OCI-LY7 (cell line): Measurements from ENCODE around the gene LTK. TPM values are rescaled to one million over a fixed set of nuclear protein-coding genes. Genes with fewer than 3 reads are reported as not detected.

Experiments used
- BruUV-seq: library from RNA; stranded (reverse); fragments of 400-500 nt; replicated peaks from 2 replicates; lab custom pipeline; 2021; lab: Mats Ljungman, UMichigan
- CTCF ChIA-PET: fragments of 300-600 bp; sonication (Branson Sonifier 250); formaldehyde crosslinking; loops from one replicate; lab custom pipeline; 2022; ENCODE audit warnings: antibody characterized with exemption; ENCODE audit not compliant: unreplicated experiment; lab: Charles Lee
- POLR2A ChIA-PET: fragments of 300-600 bp; sonication (Branson Sonifier 250); formaldehyde crosslinking; loops from one replicate; lab custom pipeline; 2022; ENCODE audit warnings: antibody characterized with exemption; lab: Charles Lee
- DNase-seq: peaks from one replicate; pipeline ENCODE4 v3.0.0-alpha.2; 2015; ENCODE audit warnings: low spot score
- H2AFZ ChIP-seq: fragments of 200-600 bp; sonication (generic), shearing (Covaris generic); 2 replicates; pipeline ENCODE4 v1.6.1; 2014; ENCODE audit warnings: mild to moderate bottlenecking, antibody characterized with exemption, low read length, moderate library complexity
- H3K27ac ChIP-seq: fragments of 200-600 bp; sonication (generic); 2 replicates; pipeline ENCODE4 v1.5.1; 2014; ENCODE audit warnings: mixed run types, low read depth, mild to moderate bottlenecking, moderate library complexity, low read length, inconsistent platforms; ENCODE audit not compliant: poor library complexity, severe bottlenecking
- H3K36me3 ChIP-seq: fragments of 200-600 bp; sonication (generic); 2 replicates; pipeline ENCODE4 v1.6.1; 2014; ENCODE audit warnings: mild to moderate bottlenecking, antibody characterized with exemption, low read length, moderate library complexity, mixed read lengths; ENCODE audit not compliant: insufficient read depth
- H3K4me1 ChIP-seq: fragments of 200-600 bp; sonication (generic); 2 replicates; pipeline ENCODE4 v1.5.1; 2014; ENCODE audit warnings: mild to moderate bottlenecking, low read length; ENCODE audit not compliant: insufficient read depth, poor library complexity, severe bottlenecking
- H3K4me2 ChIP-seq: fragments of 200-600 bp; sonication (generic); 2 replicates; pipeline ENCODE4 v1.6.1; 2014; ENCODE audit warnings: mild to moderate bottlenecking, low read length
- H3K4me3 ChIP-seq: fragments of 200-600 bp; sonication (generic); 2 replicates; pipeline ENCODE4 v1.5.1; 2014; ENCODE audit warnings: mild to moderate bottlenecking, low read depth, low read length; ENCODE audit not compliant: poor library complexity, severe bottlenecking
- H3K79me2 ChIP-seq: fragments of 200-600 bp; sonication (generic); 2 replicates; pipeline ENCODE4 v1.6.1; 2016; ENCODE audit warnings: low read depth, mild to moderate bottlenecking, low read length, moderate library complexity, mixed read lengths; ENCODE audit not compliant: insufficient read depth
- H3K9me2 ChIP-seq: fragments of 200-600 bp; sonication (generic); 2 replicates; pipeline ENCODE4 v1.6.1; 2016; ENCODE audit warnings: mild to moderate bottlenecking, low read length, mixed read lengths; ENCODE audit not compliant: insufficient read depth
- H3K9me3 ChIP-seq: fragments of 200-600 bp; sonication (generic); 2 replicates; pipeline ENCODE4 v1.6.1; 2014; ENCODE audit warnings: mild to moderate bottlenecking, mixed run types, low read length, mixed read lengths
- H4K20me1 ChIP-seq: fragments of 200-600 bp; sonication (generic); 2 replicates; pipeline ENCODE4 v1.6.1; 2014; ENCODE audit warnings: mild to moderate bottlenecking, antibody characterized with exemption, low read length, moderate library complexity, mixed read lengths; ENCODE audit not compliant: insufficient read depth
- EZH2phosphoT487 ChIP-seq: fragments of 200-600 bp; sonication (generic); IDR thresholded peaks from 2 replicates; pipeline ENCODE4 v1.6.1; 2018; ENCODE audit warnings: low read depth, borderline replicate concordance, mild to moderate bottlenecking, mixed run types, antibody characterized with exemption, low read length, moderate library complexity, mixed read lengths
- intact Hi-C: fragments of 100-400 bp; cut with micrococcal nuclease; formaldehyde crosslinking; loops from one replicate; pipeline ENCODE4 v1.10.0; 2022; ENCODE audit not compliant: unreplicated experiment
- total RNA-seq, 2 experiments: library from RNA; depleted of rRNA in 1 of 2; stranded (reverse); fragments of >200 nt in 1 of 2; shearing (Covaris generic) in 1 of 2; gene quantifications; 2 replicates each; pipeline ENCODE4 v1.2.3, GENCODE V29; 2014 to 2022
- TF ChIP-seq, protein P1 (sequence below): fragments of 200-600 bp; sonication (generic); conservative IDR thresholded peaks from 2 replicates; pipeline ENCODE4 v1.5.1; 2014; ENCODE audit warnings: mild to moderate bottlenecking, antibody characterized with exemption, low read length, moderate library complexity, mixed read lengths

Gene LTK
- total RNA-seq, 2 experiments from 2014 or later = 0.11 to 0.22 TPM

DNA sequence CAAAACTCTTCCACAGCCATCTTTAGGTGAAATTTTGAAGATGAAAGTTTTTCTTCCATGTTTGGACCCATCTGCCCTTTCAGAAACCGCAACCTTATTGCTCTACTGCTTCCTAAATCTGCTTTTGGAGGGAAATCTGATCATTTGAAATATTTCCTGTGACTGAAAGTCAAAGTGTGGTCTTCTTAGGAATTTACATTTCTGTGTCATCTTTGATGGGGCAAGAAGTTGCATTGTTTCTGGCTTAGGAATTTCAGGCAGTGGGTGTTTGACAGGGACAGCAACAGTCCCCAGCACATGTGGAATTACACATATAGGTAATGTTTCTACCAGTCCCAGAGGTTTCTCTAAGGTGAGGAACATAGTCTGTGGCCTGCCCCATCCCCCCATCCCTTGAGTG is 40.1 kb upstream of the LTK start:
- ChIA-PET POLR2A (no interaction called here), CTCF (no interaction called here)
- Histone ChIP-seq H4K20me1 (no peaks in the 10 kb centered on the region), H3K4me2 (no peak overlapping the region), H3K27ac (no peak overlapping the region), H3K79me2 (no peaks in the 10 kb centered on the region), H3K9me3 (no peaks in the 10 kb centered on the region), H3K36me3 (no peaks in the 10 kb centered on the region), H3K4me1 (peaks cover 30% of the 10 kb centered on the region), H3K4me3 (no peak overlapping the region), H2AFZ (0 out of 2 replicates have a peak overlapping the region, but pooled peaks have one; percentile 39), H3K9me2 (no peaks in the 10 kb centered on the region)
- no peak for DNase-seq
- BruUV-seq = no TSS peak
- intact Hi-C loops = no loop called here
- no peak for TF ChIP-seq EZH2phosphoT487
- TF ChIP-seq, protein P1, sequence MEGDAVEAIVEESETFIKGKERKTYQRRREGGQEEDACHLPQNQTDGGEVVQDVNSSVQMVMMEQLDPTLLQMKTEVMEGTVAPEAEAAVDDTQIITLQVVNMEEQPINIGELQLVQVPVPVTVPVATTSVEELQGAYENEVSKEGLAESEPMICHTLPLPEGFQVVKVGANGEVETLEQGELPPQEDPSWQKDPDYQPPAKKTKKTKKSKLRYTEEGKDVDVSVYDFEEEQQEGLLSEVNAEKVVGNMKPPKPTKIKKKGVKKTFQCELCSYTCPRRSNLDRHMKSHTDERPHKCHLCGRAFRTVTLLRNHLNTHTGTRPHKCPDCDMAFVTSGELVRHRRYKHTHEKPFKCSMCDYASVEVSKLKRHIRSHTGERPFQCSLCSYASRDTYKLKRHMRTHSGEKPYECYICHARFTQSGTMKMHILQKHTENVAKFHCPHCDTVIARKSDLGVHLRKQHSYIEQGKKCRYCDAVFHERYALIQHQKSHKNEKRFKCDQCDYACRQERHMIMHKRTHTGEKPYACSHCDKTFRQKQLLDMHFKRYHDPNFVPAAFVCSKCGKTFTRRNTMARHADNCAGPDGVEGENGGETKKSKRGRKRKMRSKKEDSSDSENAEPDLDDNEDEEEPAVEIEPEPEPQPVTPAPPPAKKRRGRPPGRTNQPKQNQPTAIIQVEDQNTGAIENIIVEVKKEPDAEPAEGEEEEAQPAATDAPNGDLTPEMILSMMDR = no peak

DNA sequence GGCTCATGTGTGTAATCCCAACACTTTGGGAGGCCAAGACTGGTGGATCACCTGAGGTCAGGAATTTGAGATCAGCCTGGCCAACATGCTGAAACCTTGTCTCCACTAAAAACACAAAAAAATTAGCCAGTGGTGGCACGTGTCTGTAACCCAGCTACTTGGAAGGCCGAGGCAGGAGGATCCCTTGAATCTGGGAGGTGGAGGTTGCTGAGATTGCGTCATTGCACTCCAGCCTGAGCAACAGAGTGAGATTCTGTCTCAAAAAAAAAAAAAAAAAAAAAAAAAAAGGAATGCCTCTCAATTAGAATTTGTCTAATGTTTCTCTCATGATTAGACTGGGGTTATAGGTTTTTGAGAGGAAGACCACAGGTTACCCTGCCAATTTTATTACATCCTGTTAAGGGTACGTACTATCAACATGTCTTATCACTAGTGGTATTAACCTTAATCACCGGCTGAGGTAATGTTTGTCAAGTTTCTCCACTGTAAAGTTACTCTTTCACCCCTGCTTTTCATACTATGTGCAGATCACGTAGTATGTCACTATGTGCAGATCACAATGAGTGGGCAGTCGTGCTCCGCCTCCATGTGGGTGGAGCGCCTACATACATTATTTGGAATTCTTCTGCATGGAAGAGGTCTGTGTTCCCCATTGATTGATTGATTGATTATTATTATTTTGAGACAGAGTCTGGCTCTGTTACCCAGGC is 36.6 kb upstream of the LTK start:
- Histone ChIP-seq H3K36me3 (no peaks in the 10 kb centered on the region), H3K4me3 (no peak overlapping the region), H3K9me2 (no peaks in the 10 kb centered on the region), H3K27ac (no peak overlapping the region), H3K79me2 (no peaks in the 10 kb centered on the region), H4K20me1 (no peaks in the 10 kb centered on the region), H2AFZ (no peak overlapping the region), H3K9me3 (no peaks in the 10 kb centered on the region), H3K4me1 (peaks cover 4% of the 10 kb centered on the region), H3K4me2 (no peak overlapping the region)
- TF ChIP-seq EZH2phosphoT487 = no peak
- TF ChIP-seq, protein P1 = no peak
- ChIA-PET CTCF (no interaction called here), POLR2A (no interaction called here)
- no peak for DNase-seq
- BruUV-seq = no TSS peak
- intact Hi-C loops = no loop called here
